ENCODE results near the gene GMNC.

GRCh38 chr3:190811775-190812480, 50.6 kb downstream of the GMNC start:
- TF ChIP-seq, protein P1, sequence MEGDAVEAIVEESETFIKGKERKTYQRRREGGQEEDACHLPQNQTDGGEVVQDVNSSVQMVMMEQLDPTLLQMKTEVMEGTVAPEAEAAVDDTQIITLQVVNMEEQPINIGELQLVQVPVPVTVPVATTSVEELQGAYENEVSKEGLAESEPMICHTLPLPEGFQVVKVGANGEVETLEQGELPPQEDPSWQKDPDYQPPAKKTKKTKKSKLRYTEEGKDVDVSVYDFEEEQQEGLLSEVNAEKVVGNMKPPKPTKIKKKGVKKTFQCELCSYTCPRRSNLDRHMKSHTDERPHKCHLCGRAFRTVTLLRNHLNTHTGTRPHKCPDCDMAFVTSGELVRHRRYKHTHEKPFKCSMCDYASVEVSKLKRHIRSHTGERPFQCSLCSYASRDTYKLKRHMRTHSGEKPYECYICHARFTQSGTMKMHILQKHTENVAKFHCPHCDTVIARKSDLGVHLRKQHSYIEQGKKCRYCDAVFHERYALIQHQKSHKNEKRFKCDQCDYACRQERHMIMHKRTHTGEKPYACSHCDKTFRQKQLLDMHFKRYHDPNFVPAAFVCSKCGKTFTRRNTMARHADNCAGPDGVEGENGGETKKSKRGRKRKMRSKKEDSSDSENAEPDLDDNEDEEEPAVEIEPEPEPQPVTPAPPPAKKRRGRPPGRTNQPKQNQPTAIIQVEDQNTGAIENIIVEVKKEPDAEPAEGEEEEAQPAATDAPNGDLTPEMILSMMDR (IDR thresholded peaks at IDR 0.05; ENCODE audit: poor library complexity, severe bottlenecking): peak; percentile 74
- TF ChIP-seq EZH2 (IDR thresholded peaks at IDR 0.05; ENCODE audit: borderline replicate concordance, insufficient read depth, low read length, poor library complexity, severe bottlenecking) (no peak), RAD21 (conservative IDR thresholded peaks at IDR 0.05) (peak; percentile 68), POLR2AphosphoS5 (IDR thresholded peaks at IDR 0.05) (no peak), EP300 (conservative IDR thresholded peaks at IDR 0.05; ENCODE audit: poor library complexity, severe bottlenecking) (no peak), SMC3 (conservative IDR thresholded peaks at IDR 0.05; ENCODE audit: poor library complexity) (peak; percentile 72)

Measured in neural cell (in vitro differentiated cells).